NCI-H1417 (cell line): Measurements from ENCODE around the gene CFAP69.
"Not testable (repeated sequence)": the region's sequence is repeated elsewhere in the genome, so short reads cannot be mapped to it uniquely, and the experiment has no call there.

Experiments used
- DNase-seq, 3 experiments: peaks; one replicate each; lab custom pipeline; 2025; lab: John Stamatoyannopoulos, UW

CFAP69 gene

GRCh38 chr7:90272242-90272641 is 27.3 kb downstream of the CFAP69 start:
- no peak for DNase-seq

- no peak for DNase-seq
These were observed 29.2 kb downstream of the CFAP69 start for GRCh38 chr7:90274161-90274560.

GRCh38 chr7:90276033-90276728 is 31.2 kb downstream of the CFAP69 start:
- DNase-seq, result no peak

GRCh38 chr7:90288154-90288553 is 43.2 kb downstream of the CFAP69 start:
- peak in 1 of 3 experiments; percentile 9 for DNase-seq

- no peak for DNase-seq
These were observed 45.5 kb downstream of the CFAP69 start for GRCh38 chr7:90290244-90291113.

- peak in 2 of 3 experiments; percentile 11 to 68 for DNase-seq
These were observed 53.4 kb downstream of the CFAP69 start for GRCh38 chr7:90298145-90299038.

- DNase-seq, result no peak
These were observed 58.3 kb downstream of the CFAP69 start for GRCh38 chr7:90303241-90303640.

- DNase-seq, result no peak
These were observed 64.9 kb downstream of the CFAP69 start for GRCh38 chr7:90309872-90310271.

GRCh38 chr7:90311175-90311574 is 66.2 kb downstream of the CFAP69 start:
- DNase-seq, result no peak

- peak in 1 of 3 experiments; percentile 13 for DNase-seq
These were observed 67.8 kb downstream of the CFAP69 start for GRCh38 chr7:90312745-90313144.

- DNase-seq, result no peak
These were observed 68.9 kb downstream of the CFAP69 start for GRCh38 chr7:90313907-90314306.

- DNase-seq, result no peak
These were observed 75.0 kb downstream of the CFAP69 start for GRCh38 chr7:90320014-90320413.

GRCh38 chr7:90320418-90320800 is 75.4 kb downstream of the CFAP69 start:
- no peak for DNase-seq

GRCh38 chr7:90320801-90321494 is 76.0 kb downstream of the CFAP69 start, which contains the start of gene FAM237B:
TSS of gene FAM237B (minus strand) at chr7:90321304. CDS start at chr7:90319748, 1,556 bp downstream.
- no peak for DNase-seq

- no peak for DNase-seq
These were observed 77.9 kb downstream of the CFAP69 start for GRCh38 chr7:90322837-90323236.

- no peak for DNase-seq
These were observed 81.5 kb downstream of the CFAP69 start for GRCh38 chr7:90326500-90326899.

- DNase-seq, result no peak
These were observed 89.3 kb downstream of the CFAP69 start for GRCh38 chr7:90334193-90334843.

GRCh38 chr7:90334926-90335325 is 90.0 kb downstream of the CFAP69 start:
- DNase-seq, result not testable (repeated sequence)

- no peak for DNase-seq
These were observed 92.1 kb downstream of the CFAP69 start for GRCh38 chr7:90337106-90337505.

GRCh38 chr7:90345016-90345415 is 100.0 kb downstream of the CFAP69 start:
- DNase-seq, result no peak
